Left lobe of liver (tissue), 2 donors: ENCODE results near the gene C3AR1. TPM values are rescaled to one million over a fixed set of nuclear protein-coding genes. Genes with fewer than 3 reads are reported as not detected.
"Not testable (repeated sequence)": the region's sequence is repeated elsewhere in the genome, so short reads cannot be mapped to it uniquely, and the experiment has no call there.

ENCODE experiments used
- ATAC-seq: fragments of 200-7000 bp; cut with Tn5 transposase; one replicate; pipeline ENCODE4 v1.9.1; 2020; ENCODE audit warnings: mild to moderate bottlenecking, moderate library complexity
- DNase-seq: peaks from one replicate; pipeline ENCODE4 v3.0.0-alpha.2; 2020; ENCODE audit warnings: low spot score
- total RNA-seq: library from RNA; stranded (reverse); gene quantifications from one replicate; pipeline ENCODE4 v1.2.1, GENCODE V29; 2021
- donor health status: DM: no; HTN: no; CAD: no; lungs with moderate emphysema.
- donor health status: DM: no; HTN: yes; CAD: no.

C3AR1 gene
- total RNA-seq, 1 donor from 2014 or later: 2.3 TPM

DNA sequence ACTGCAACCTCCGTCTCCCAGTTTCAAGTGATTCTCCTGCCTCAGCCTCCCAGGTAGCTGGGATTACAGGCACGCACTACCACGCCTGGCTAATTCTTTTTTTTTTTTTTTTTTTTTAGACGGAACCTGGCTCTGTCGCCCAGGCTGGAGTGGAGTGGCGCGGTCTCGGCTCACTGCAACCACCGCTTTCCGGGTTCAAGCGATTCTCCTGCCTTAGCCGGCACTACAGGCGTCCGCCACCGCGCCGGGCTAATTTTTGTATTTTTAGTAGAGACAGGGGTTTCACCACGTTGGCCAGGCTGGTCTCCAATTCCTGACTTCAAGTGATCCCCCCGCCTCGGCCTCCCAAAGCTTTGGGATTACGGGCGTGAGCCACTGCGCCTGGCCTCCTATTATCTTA lies 35.1 kb downstream of the C3AR1 start:
- DNase-seq, ATAC-seq: not testable (repeated sequence)

DNA sequence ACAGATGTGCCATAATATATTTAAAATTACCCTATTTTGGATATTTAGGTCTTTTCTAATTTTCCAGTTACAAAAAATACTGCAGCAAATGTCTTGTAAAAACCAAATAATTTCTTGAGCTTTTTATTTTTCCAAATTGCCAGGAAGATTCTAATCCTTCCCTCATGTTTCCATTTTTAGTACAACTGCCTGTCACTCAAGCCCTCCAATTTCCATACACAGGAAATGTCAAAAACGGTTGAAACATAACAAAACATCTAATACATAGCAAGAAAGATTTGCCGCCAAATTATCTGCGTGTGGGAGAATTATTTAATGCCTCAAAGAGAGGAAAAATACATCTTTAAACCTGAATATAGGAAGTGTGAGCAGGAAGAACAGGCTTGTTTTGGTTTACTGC lies 36.0 kb downstream of the C3AR1 start:
- no peak for DNase-seq
- no peak for ATAC-seq

DNA sequence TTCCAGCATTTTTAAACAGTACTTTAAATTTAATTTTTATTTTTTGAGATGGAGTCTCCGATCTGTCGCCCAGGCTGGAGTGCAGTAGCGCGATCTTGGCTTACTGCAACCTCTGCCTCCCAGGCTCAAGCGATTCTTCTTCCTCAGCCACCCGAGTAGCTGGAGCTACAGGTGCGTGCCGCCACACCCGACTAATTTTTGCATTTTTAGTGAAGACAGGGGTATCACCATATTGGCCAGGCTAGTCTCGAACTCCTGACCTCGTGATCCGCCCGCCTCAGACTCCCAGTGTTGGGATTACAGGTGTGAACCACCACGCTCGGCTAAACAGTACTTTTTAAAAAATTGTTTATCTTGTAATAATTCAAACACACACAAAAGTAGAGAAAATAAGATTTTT lies 37.9 kb downstream of the C3AR1 start:
- no peak for DNase-seq
- no peak for ATAC-seq

GRCh38 chr12:8027856-8028255 lies 38.3 kb downstream of the C3AR1 start:
- ATAC-seq (no peak), DNase-seq (no peak)

GRCh38 chr12:8026291-8026900 lies 39.8 kb downstream of the C3AR1 start:
- ATAC-seq: peak; percentile 96
- DNase-seq: peak; percentile 97

- DNase-seq (no peak), ATAC-seq (peak; percentile 14)
Measured at GRCh38 chr12:8018666-8019581, 47.2 kb downstream of the C3AR1 start.

- not testable (repeated sequence) for DNase-seq, ATAC-seq
Measured at GRCh38 chr12:8018213-8018612, 47.9 kb downstream of the C3AR1 start.

GRCh38 chr12:8014836-8015235 lies 51.3 kb downstream of the C3AR1 start:
- DNase-seq (no peak), ATAC-seq (no peak)

DNA sequence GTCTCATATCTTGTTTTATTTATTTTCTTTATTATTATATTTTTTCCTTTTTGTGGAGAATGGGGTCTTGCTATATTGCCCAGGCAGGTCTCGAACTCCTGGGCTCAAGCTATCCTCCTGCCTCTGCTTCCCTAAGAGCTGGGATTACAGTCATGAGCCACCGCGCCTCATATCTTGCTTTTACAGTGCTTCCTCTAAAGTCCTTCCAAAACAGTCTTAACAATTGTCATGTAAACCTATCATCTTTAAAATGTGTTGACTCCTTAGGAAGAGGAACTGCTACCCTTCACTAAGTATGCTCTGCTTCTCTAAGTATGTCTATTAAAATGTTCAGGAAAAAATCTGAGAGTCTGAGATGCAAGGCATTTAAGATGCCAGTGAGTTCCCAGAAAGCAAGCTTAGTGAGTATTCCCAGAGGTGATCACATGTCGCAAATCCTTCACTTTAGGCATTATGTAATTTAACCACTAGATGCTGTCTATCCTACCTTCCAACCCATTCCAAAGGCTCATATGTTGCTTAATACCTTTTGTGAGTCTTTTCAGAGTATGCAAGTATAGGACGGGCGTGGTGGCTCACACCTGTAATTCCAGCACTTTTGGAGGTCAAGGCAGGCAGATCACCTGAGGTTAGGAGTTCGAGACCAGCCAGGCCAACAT lies 53.4 kb downstream of the C3AR1 start:
- ATAC-seq (no peak), DNase-seq (no peak)

DNA sequence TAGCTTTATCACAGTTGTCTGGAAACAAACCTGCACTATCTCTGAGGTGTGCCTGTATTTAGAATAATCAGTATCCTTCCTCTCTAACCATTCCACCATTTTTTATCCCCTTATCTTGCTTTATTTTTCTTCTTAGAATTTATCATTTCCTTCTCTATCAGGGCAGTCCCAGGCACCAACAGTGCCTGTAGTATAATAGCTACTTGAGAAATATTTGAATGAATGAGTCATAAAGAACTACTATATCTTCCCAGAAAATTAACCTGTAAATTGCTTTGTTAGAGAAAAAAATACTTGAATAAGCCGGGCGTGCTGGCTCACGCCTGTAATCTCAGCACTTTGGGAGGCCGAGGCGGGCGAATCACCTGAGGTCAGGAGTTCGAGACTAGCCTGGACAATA lies 54.8 kb downstream of the C3AR1 start:
- DNase-seq: no peak

More for the DNA sequence above, 54.8 kb downstream of the C3AR1 start:
- ATAC-seq: no peak

Other genes with a start within 250 kb of the C3AR1 start
- 95.3 TPM for gene SLC2A14, start 193.4 kb downstream of the C3AR1 start, total RNA-seq
- 9.4 TPM for gene SLC2A3, start 130.2 kb downstream of the C3AR1 start, total RNA-seq
- gene FOXJ2, start 33.6 kb downstream of the C3AR1 start, total RNA-seq: 5.2 TPM
- gene NECAP1, start 15.9 kb upstream of the C3AR1 start, total RNA-seq: 14.2 TPM
- 0.33 TPM for gene CLEC4A, start 57.3 kb upstream of the C3AR1 start, total RNA-seq
- not detected for gene ZNF705A, start 90.7 kb upstream of the C3AR1 start, total RNA-seq
- not detected for gene FAM90A1, start 161.3 kb upstream of the C3AR1 start, total RNA-seq